DOHH2 (cell line): ENCODE data around the gene SYT1.

ENCODE experiments used
- H3F3A ChIP-seq: fragments of 200-600 bp; sonication (generic), shearing (Covaris generic); 2 replicates; pipeline ENCODE4 v1.6.0; 2016; ENCODE audit warnings: antibody characterized with exemption, mild to moderate bottlenecking; ENCODE audit not compliant: control insufficient read depth, insufficient read depth
- H3K27ac ChIP-seq: fragments of 200-600 bp; sonication (generic); 2 replicates; pipeline ENCODE4 v1.5.1; 2014; ENCODE audit warnings: low read depth, mild to moderate bottlenecking, low read length, moderate library complexity
- H3K27me3 ChIP-seq: fragments of 200-600 bp; sonication (generic); 2 replicates; pipeline ENCODE4 v1.6.1; 2014; ENCODE audit warnings: mild to moderate bottlenecking, low read length, mixed read lengths; ENCODE audit not compliant: control insufficient read depth
- H3K36me3 ChIP-seq: fragments of 200-600 bp; sonication (generic); 2 replicates; pipeline ENCODE4 v1.6.1; 2014; ENCODE audit warnings: mild to moderate bottlenecking, low read length, moderate library complexity, mixed read lengths; ENCODE audit not compliant: control insufficient read depth
- H3K4me1 ChIP-seq: fragments of 200-600 bp; sonication (generic); 2 replicates; pipeline ENCODE4 v1.6.1; 2014; ENCODE audit warnings: mild to moderate bottlenecking, low read length, mixed read lengths; ENCODE audit not compliant: control insufficient read depth
- H3K4me2 ChIP-seq: fragments of 200-600 bp; sonication (generic); 2 replicates; pipeline ENCODE4 v1.6.0; 2014; ENCODE audit warnings: mild to moderate bottlenecking, low read length, moderate library complexity
- H3K4me3 ChIP-seq: fragments of 200-600 bp; sonication (generic); 2 replicates; pipeline ENCODE4 v1.5.1; 2014; ENCODE audit warnings: mild to moderate bottlenecking, low read length, mixed read lengths
- H3K79me2 ChIP-seq: fragments of 200-600 bp; sonication (generic); 2 replicates; pipeline ENCODE4 v1.6.1; 2014; ENCODE audit warnings: mild to moderate bottlenecking, low read length, mixed read lengths; ENCODE audit not compliant: control insufficient read depth
- H3K9me2 ChIP-seq: fragments of 200-600 bp; sonication (generic); replicated peaks from 2 replicates; pipeline ENCODE4 v1.6.1; 2014; ENCODE audit warnings: mild to moderate bottlenecking, low read length, mixed read lengths; ENCODE audit not compliant: control insufficient read depth
- H3K9me3 ChIP-seq: fragments of 200-600 bp; sonication (generic); 2 replicates; pipeline ENCODE4 v1.6.1; 2014; ENCODE audit warnings: antibody characterized with exemption, low read length, mixed read lengths; ENCODE audit not compliant: control insufficient read depth, insufficient read depth
- H4K20me1 ChIP-seq: fragments of 200-600 bp; sonication (generic); 2 replicates; pipeline ENCODE4 v1.6.0; 2014; ENCODE audit warnings: low read depth, mild to moderate bottlenecking, antibody characterized with exemption, low read length, moderate library complexity; ENCODE audit not compliant: control insufficient read depth, insufficient read depth
- CTCF ChIP-seq: fragments of 200-600 bp; sonication (generic); IDR thresholded peaks from one replicate; pipeline ENCODE4 v1.5.1; 2014; ENCODE audit warnings: antibody characterized with exemption, mild to moderate bottlenecking, low read depth, low read length; ENCODE audit not compliant: poor library complexity, severe bottlenecking
- EZH2phosphoT487 ChIP-seq: fragments of 200-600 bp; sonication (generic); IDR thresholded peaks from 2 replicates; pipeline ENCODE4 v1.6.1; 2017; ENCODE audit warnings: borderline replicate concordance, mild to moderate bottlenecking, antibody characterized with exemption, low read length, moderate library complexity, mixed read lengths

The SYT1 gene

DNA sequence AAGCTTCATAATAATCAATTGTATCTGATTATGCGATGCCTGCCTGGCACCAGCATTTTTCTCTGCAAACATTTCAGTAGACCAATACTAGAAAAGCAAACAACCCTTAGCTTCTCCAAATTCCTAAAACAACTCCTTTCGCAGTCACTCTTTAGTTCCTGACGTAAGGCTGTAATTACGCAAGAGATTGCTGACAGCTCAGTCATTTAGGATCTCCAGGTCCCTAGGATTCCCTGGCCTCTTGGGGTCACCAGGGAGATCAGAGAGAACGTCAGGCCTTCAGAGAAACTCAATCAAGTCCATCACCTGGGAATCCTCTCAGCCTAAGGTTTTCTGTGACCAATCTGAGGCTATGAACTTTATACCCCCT lies 435.6 kb downstream of the SYT1 start:
- no peaks in the 10 kb centered on the region for H3K4me1 ChIP-seq
- H3K27me3 ChIP-seq = no peaks in the 10 kb centered on the region
- no peak overlapping the region for H3K27ac ChIP-seq
- H3K4me3 ChIP-seq = no peak overlapping the region
- no peaks in the 10 kb centered on the region for H4K20me1 ChIP-seq
- H3K79me2 ChIP-seq = no peaks in the 10 kb centered on the region
- TF ChIP-seq CTCF (no peak), EZH2phosphoT487 (no peak)
- H3K36me3 ChIP-seq = no peaks in the 10 kb centered on the region
- H3K4me2 ChIP-seq = no peak overlapping the region
- H3K9me2 ChIP-seq = no peaks in the 10 kb centered on the region
- H3K9me3 ChIP-seq = no peaks in the 10 kb centered on the region
- H3F3A ChIP-seq = no peaks in the 10 kb centered on the region

DNA sequence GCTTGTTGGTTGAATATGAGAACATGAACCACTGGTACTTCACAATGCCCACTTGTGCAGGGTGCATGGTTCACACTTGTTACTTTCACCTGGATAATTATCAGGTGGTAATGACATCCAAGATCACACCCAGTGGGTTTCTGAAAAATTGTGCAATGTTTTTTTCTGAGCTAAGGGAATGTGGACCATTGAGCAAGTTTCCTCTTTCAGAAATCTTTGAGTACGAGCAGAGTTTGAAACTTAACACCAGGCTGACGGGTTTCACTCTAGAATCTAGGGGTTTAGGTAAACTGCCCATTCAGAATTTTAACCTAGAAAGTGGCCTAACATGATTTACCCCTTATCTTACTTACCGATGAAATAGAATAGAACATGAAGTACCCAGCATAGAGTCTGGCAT lies 436.6 kb downstream of the SYT1 start:
- Histone ChIP-seq H3K4me1 (no peaks in the 10 kb centered on the region), H3K27ac (no peak overlapping the region), H3K27me3 (no peaks in the 10 kb centered on the region), H3K79me2 (no peaks in the 10 kb centered on the region), H3K36me3 (no peaks in the 10 kb centered on the region), H3F3A (no peaks in the 10 kb centered on the region), H3K9me3 (no peaks in the 10 kb centered on the region), H3K4me3 (no peak overlapping the region), H3K9me2 (no peaks in the 10 kb centered on the region), H4K20me1 (no peaks in the 10 kb centered on the region), H3K4me2 (no peak overlapping the region)
- TF ChIP-seq EZH2phosphoT487 (no peak), CTCF (no peak)

- H3K9me2 ChIP-seq = no peaks in the 10 kb centered on the region
- H3K79me2 ChIP-seq = no peaks in the 10 kb centered on the region
- H4K20me1 ChIP-seq = no peaks in the 10 kb centered on the region
- no peaks in the 10 kb centered on the region for H3K9me3 ChIP-seq
- no peak for TF ChIP-seq CTCF
- no peak overlapping the region for H3K4me2 ChIP-seq
- H3K27me3 ChIP-seq = no peaks in the 10 kb centered on the region
- H3K36me3 ChIP-seq = no peaks in the 10 kb centered on the region
- H3K27ac ChIP-seq = no peak overlapping the region
- no peak overlapping the region for H3K4me3 ChIP-seq
- no peaks in the 10 kb centered on the region for H3K4me1 ChIP-seq
- no peaks in the 10 kb centered on the region for H3F3A ChIP-seq
Observed at GRCh38 chr12:79302162-79302814, 437.7 kb downstream of the SYT1 start.
